Prostate gland (tissue), 2 donors: ENCODE results near the gene LMTK2. TPM values are rescaled to one million over a fixed set of nuclear protein-coding genes. Genes with fewer than 3 reads are reported as not detected.

ENCODE experiments used
- DNase-seq: peaks from one replicate; pipeline ENCODE4 v3.0.0-alpha.2; 2019; ENCODE audit warnings: low spot score
- H3K27ac ChIP-seq, 2 donors: fragments of 200-600 bp; sonication (generic); 2 replicates each; pipeline ENCODE4 v1.5.1; 2017 to 2019
- H3K27me3 ChIP-seq: fragments of 200-600 bp; sonication (generic); replicated peaks from 2 replicates; pipeline ENCODE4 v1.5.1; 2019; ENCODE audit not compliant: insufficient read depth
- H3K36me3 ChIP-seq, 2 donors: fragments of 200-600 bp; sonication (generic); 1 replicate in 1 of 2; 2 replicates in 1 of 2; pipeline versions ENCODE4 v1.5.1 to v1.8.1; 2017 to 2019
- H3K4me1 ChIP-seq: fragments of 200-600 bp; sonication (generic); replicated peaks from 2 replicates; pipeline ENCODE4 v1.5.1; 2019
- H3K4me3 ChIP-seq, 2 donors: fragments of 200-600 bp; sonication (generic); 2 replicates each; pipeline ENCODE4 v1.5.1; 2017 to 2019
- H3K9me3 ChIP-seq: fragments of 200-600 bp; sonication (generic); 2 replicates; pipeline ENCODE4 v1.5.1; 2017
- CTCF ChIP-seq, 4 experiments: fragments of 200-600 bp in 2 of 4; fragments of 450-650 bp in 2 of 4; sonication (generic) in 2 of 4; IDR thresholded peaks; 1 replicate in 3 of 4; 2 replicates in 1 of 4; pipeline ENCODE4 v1.5.1; 2016 to 2019; ENCODE audit warnings: antibody characterized with exemption in 4 of 4, mild to moderate bottlenecking in 2 of 4, moderate library complexity in 2 of 4
- POLR2A ChIP-seq: fragments of 450-650 bp; IDR thresholded peaks from one replicate; pipeline ENCODE4 v1.6.1; 2016; ENCODE audit warnings: antibody characterized with exemption, mild to moderate bottlenecking
- POLR2AphosphoS5 ChIP-seq: sonication (generic); formaldehyde crosslinking; IDR thresholded peaks from one replicate; pipeline ENCODE4 v1.6.1; 2017; ENCODE audit warnings: antibody characterized with exemption
- WGBS: methylation state at CpG from one replicate; pipeline ENCODE4 v1.1.5; 2018; 5-methylcytosine and 5-hydroxymethylcytosine counted together
- intact Hi-C: fragments of 100-400 bp; cut with DNase I; formaldehyde crosslinking; loops from one replicate; pipeline ENCODE4 v1.14.2; 2022
- total RNA-seq, 2 donors: library from RNA; depleted of rRNA; stranded (reverse); fragments of >200 nt; gene quantifications; one replicate each; pipeline ENCODE4 v1.1.0, GENCODE V29; 2016

Gene LMTK2
- total RNA-seq, 2 donors from 2014 or later: 22.2 to 37.4 TPM

DNA sequence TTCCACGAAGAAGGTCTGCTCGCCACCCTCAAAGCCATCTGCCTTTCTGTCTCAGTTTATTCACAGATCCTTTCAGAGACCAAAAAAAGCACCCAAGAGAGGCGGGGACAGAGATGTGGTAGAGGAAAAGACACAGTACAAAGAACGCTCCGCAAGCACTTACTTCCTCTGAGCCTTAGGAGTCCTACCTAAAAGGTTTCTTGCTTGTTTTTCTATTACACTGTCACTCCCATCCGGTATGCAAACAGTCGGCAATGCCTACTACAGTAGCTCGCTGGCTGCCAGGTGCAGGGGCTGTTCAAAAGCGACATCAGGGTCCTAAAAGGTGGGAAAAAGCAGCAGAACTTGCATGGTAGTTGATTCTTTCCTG, 144.6 kb downstream of the LMTK2 start:
- Histone ChIP-seq H3K27ac (peak overlapping the region; percentile 88), H3K4me1 (peaks cover 11% of the 10 kb centered on the region), H3K4me3 (peak overlapping the region; percentile 74 to 89), H3K9me3 (no peaks in the 10 kb centered on the region), H3K36me3 (no peaks in the 10 kb centered on the region), H3K27me3 (no peaks in the 10 kb centered on the region)
- DNase-seq: no peak
- no peak for TF ChIP-seq POLR2A
- no peak for TF ChIP-seq POLR2AphosphoS5
- TF ChIP-seq CTCF (IDR thresholded peaks at IDR 0.05): no peak
- intact Hi-C loops: loop anchor here (5.0 kb wide), 1 partner anchor 36 kb away; no protein-coding TSS in a partner anchor
- WGBS: 18% methylated on average over 9 of the region's 9 CpGs

DNA sequence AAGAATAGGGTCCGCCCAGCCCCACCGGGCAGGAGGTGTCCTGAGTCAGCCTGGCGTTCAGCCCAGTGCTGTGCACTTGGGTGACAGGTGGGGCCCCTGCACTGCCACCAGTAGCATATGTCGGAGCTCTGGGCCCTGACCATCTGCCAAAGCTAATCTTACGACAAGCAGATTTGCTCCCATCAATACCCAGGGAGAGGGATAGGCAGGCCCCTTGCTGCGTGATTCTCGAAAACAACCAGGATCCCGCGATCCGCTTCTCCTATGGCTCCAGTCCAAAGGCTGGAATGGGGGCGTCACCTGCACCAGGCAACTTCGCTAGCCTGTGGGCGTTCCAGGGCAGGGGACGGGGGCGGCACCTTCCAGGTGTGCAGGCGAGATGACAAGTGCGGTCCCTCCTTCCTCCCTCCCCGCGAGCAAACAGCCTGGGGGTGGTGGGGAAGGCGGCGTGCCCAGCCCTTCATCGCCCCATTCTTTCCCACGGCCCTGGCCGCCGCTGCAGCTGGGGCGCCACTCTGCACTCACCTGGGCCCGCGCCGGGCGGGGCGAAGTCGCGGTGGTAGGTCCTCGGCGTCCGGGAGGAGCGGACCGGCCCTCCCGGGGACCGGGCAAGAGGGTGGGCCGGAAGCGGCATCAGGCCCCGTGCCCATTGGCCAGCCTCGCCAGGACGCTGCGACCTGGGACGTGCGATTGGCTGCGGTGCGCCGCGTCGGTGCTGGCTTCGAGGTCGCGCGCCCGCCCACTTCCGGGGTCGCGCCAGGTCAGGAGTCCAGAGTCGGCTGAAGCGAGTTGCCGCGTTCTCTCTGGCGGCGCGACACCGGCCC, 145.2 kb downstream of the LMTK2 start, which contains the start of gene TECPR1:
Gene TECPR1 (minus strand): TSS at position 632 of the 824 bp plus-strand sequence. CDS start 6,086 bp downstream, outside the sequence.
- H3K4me1 ChIP-seq: peaks cover 11% of the 10 kb centered on the region
- H3K36me3 ChIP-seq: no peaks in the 10 kb centered on the region
- peak within 1 kb of the TSS; percentile 88 for H3K27ac ChIP-seq
- under 1% methylated on average over 50 of the region's 69 CpGs for WGBS
- peak within 1 kb of the TSS; percentile 74 to 89 for H3K4me3 ChIP-seq
- no peaks in the 10 kb centered on the region for H3K27me3 ChIP-seq
- no peaks in the 10 kb centered on the region for H3K9me3 ChIP-seq
- intact Hi-C loops: loop anchor here (5.0 kb wide), 1 partner anchor 35 kb away; no protein-coding TSS in a partner anchor
- peak; percentile 60 for TF ChIP-seq POLR2A
- peak; percentile 88 for TF ChIP-seq POLR2AphosphoS5
- TF ChIP-seq CTCF (IDR thresholded peaks at IDR 0.05): no peak
- DNase-seq: peak; percentile 97

DNA sequence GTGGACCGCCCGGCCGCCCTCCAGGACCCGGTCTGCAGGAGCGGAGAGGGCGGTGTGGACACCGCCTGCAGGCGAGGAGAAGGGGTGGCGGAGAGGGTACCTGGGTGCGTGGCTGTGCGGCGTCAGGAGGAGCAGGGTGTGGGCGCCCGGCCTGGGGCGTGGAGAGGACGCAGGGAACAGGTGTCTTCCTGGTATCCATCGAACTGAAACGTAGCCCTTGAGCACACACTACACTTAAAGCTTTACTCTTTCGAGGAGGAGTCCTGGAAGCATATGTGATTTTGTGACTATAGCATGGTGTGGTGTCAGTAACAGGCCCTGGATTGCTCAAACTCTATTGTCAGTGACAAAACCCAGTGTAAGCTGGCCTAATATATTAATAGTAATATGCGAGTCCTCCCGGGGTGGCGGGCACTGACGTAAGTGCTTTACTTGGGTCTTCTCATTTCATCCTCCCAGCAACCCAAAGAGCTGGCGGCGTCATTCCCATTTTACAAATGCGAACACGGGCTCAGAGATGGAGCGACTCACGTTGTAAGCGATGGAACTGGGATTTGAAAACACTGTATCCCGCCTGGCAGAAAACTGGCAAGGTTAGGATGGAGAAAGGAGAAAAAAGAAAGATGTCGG, 145.9 kb downstream of the LMTK2 start:
- intact Hi-C loops: loop anchor here (5.0 kb wide), 1 partner anchor 35 kb away; no protein-coding TSS in a partner anchor

DNA sequence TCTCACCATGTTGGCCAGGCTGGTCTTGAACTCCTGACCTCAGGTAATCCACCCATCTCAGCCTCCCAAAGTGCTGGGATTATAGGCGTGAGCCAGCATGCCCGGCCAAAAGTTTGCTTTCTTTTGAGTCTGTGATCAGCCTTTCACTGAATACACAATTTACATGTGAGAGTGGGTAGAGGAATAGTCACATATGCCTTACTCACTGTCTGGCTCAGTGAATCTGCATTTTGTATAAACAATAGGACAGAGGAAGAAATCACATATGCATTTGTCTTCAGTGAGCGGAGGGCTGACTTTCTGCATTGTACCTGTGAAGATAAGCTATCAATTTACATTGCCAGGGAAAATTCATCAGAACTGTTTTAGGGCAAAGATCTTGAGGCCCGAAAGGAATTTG, 147.9 kb downstream of the LMTK2 start:
- Histone ChIP-seq H3K4me1 (peaks cover 11% of the 10 kb centered on the region), H3K27ac (no peak overlapping the region), H3K9me3 (no peaks in the 10 kb centered on the region), H3K36me3 (no peaks in the 10 kb centered on the region), H3K4me3 (no peak overlapping the region), H3K27me3 (no peaks in the 10 kb centered on the region)
- WGBS: 92% methylated on average over 4 of the region's 4 CpGs
- intact Hi-C loops: loop anchor here (5.0 kb wide), 1 partner anchor 33 kb away; no protein-coding TSS in a partner anchor
- TF ChIP-seq POLR2AphosphoS5 (no peak), POLR2A (no peak), CTCF (IDR thresholded peaks at IDR 0.05) (no peak)
- DNase-seq: no peak

More for the DNA sequence above, 145.9 kb downstream of the LMTK2 start:
- Histone ChIP-seq H3K4me3 (peak overlapping the region; percentile 74 to 89), H3K27me3 (no peaks in the 10 kb centered on the region), H3K27ac (peak overlapping the region; percentile 88), H3K9me3 (no peaks in the 10 kb centered on the region), H3K36me3 (no peaks in the 10 kb centered on the region), H3K4me1 (peaks cover 11% of the 10 kb centered on the region)
- TF ChIP-seq CTCF (IDR thresholded peaks at IDR 0.05): peak in 1 of 4 experiments; percentile 6
- TF ChIP-seq POLR2A: no peak
- no peak for DNase-seq
- WGBS: 15% methylated on average over 32 of the region's 32 CpGs
